GM12801 (cell line): ENCODE results near the gene PITPNC1.

ENCODE experiments used
- CTCF ChIP-seq: IDR thresholded peaks from one replicate; pipeline ENCODE4 v1.5.1; 2011; ENCODE audit warnings: control low read depth; ENCODE audit not compliant: insufficient read length; ENCODE audit errors: extremely low read depth

The PITPNC1 gene

GRCh38 chr17:67689534-67690177, 312.6 kb downstream of the PITPNC1 start:
- peak; percentile 6 for TF ChIP-seq CTCF

- no peak for TF ChIP-seq CTCF
These were observed 316.7 kb downstream of the PITPNC1 start for GRCh38 chr17:67693811-67694210.

GRCh38 chr17:67696347-67696746, 319.3 kb downstream of the PITPNC1 start:
- TF ChIP-seq CTCF = no peak

- TF ChIP-seq CTCF = no peak
These were observed 319.9 kb downstream of the PITPNC1 start for GRCh38 chr17:67696853-67697498.

GRCh38 chr17:67700037-67700724, 323.1 kb downstream of the PITPNC1 start:
- TF ChIP-seq CTCF = no peak

- TF ChIP-seq CTCF = no peak
These were observed 323.6 kb downstream of the PITPNC1 start for GRCh38 chr17:67700725-67701119.

- no peak for TF ChIP-seq CTCF
These were observed 330.4 kb downstream of the PITPNC1 start for GRCh38 chr17:67707442-67707841.
